GM10248 (cell line): ENCODE results near the gene WDR81.

ENCODE experiments used
- CTCF ChIA-PET: fragments of 300-600 bp; sonication (Branson Sonifier 250); formaldehyde crosslinking; extraction: SDS; loops from one replicate; lab custom pipeline; 2021; ENCODE audit warnings: antibody characterized with exemption; lab: Yijun Ruan, JAX
- POLR2A ChIA-PET: fragments of 350-650 bp; sonication (Branson Sonifier 250); formaldehyde crosslinking; extraction: SDS; loops from one replicate; lab custom pipeline; 2020; ENCODE audit warnings: antibody characterized with exemption; lab: Yijun Ruan, JAX
- DNase-seq: peaks from one replicate; pipeline ENCODE4 v3.0.0; 2012; ENCODE audit errors: extremely low spot score
- TF ChIP-seq, protein P1 (sequence below): IDR thresholded peaks from 2 replicates; pipeline ENCODE4 v1.5.1; 2012; ENCODE audit warnings: mild to moderate bottlenecking, low read depth; ENCODE audit errors: extremely low read depth, missing control alignments, control extremely low read depth

WDR81 gene

GRCh38 chr17:1786708-1787107, 62.2 kb downstream of the WDR81 start:
- CTCF ChIA-PET: interaction anchor here (1.3 to 1.4 kb wide), 2 partner anchors 47 to 56 kb away, joined by 3 to 4 read pairs; no protein-coding TSS in a partner anchor

DNA sequence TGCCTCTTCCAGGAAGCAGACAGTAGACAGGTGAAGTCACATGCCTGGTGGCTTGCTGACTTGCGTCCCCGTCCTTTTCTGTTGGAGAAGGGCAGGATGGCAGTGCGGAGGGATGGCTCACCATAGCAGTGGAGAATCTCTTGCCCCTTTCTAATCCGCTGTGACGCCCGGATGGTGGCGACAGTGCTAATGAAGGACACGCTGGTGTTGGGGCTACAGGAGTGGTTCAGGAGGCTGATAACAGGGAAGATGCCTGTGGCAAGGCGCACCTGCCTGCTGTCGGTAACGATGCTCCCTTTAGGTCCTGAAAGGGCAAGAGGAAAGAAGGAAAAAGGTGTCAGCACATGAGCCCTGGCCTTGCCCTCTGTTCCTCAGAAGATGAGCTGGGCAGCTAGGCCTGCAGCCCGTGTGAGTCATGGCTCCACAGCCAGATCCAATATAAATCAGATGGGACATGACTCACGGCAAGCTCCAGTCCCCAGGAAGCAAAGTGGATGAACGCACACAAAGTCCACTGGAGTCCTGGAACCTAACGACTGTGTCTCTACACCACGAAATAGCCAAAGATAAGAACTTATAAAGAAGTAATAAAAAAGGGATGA, 62.9 kb downstream of the WDR81 start:
- TF ChIP-seq, protein P1, sequence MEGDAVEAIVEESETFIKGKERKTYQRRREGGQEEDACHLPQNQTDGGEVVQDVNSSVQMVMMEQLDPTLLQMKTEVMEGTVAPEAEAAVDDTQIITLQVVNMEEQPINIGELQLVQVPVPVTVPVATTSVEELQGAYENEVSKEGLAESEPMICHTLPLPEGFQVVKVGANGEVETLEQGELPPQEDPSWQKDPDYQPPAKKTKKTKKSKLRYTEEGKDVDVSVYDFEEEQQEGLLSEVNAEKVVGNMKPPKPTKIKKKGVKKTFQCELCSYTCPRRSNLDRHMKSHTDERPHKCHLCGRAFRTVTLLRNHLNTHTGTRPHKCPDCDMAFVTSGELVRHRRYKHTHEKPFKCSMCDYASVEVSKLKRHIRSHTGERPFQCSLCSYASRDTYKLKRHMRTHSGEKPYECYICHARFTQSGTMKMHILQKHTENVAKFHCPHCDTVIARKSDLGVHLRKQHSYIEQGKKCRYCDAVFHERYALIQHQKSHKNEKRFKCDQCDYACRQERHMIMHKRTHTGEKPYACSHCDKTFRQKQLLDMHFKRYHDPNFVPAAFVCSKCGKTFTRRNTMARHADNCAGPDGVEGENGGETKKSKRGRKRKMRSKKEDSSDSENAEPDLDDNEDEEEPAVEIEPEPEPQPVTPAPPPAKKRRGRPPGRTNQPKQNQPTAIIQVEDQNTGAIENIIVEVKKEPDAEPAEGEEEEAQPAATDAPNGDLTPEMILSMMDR: no peak
- POLR2A ChIA-PET: no interaction called here
- CTCF ChIA-PET: interaction anchor here (1.4 kb wide), 1 partner anchor 56 kb away, joined by 4 read pairs; no protein-coding TSS in a partner anchor
- no peak for DNase-seq

More at GRCh38 chr17:1786708-1787107, 62.2 kb downstream of the WDR81 start:
- TF ChIP-seq, protein P1: no peak
- POLR2A ChIA-PET: no interaction called here
- DNase-seq: no peak
